ENCODE results near the gene LYPD6B. TPM values are rescaled to one million over a fixed set of nuclear protein-coding genes. Genes with fewer than 3 reads are reported as not detected.

Gene LYPD6B
- polyA plus RNA-seq, 1 donor = 1.4 TPM

DNA sequence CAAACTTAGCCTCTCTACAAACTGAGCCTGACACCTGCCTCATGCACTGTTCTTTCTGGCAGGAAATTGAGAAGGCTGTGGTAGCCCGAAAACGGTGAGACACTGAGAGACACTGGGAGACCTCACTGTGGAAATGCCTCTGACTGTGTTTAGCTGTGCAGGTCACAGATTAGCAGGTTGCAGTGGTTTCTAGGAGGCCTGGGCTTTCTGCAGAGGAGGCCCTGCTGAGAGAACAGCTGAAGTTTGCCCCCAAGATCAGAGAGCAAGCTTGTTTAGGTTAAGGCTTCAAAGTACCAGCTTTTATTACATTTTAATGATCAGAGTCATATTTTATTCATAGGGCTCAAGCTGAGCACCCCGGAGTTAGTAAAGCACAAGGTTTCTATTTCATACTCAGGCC, 223.2 kb downstream of the LYPD6B start:
- Histone ChIP-seq H3K27ac (ENCODE audit: low read length) (peak overlapping the region; percentile 49), H3K27me3 (ENCODE audit: control insufficient read depth, insufficient read depth, low read length) (no peaks in the 10 kb centered on the region), H3K4me3 (ENCODE audit: low read length) (no peak overlapping the region), H3K36me3 (ENCODE audit: control insufficient read depth, insufficient read depth, low read length) (no peaks in the 10 kb centered on the region), H3K9me3 (ENCODE audit: control insufficient read depth, low read depth, low read length) (peaks cover 5% of the 10 kb centered on the region), H3K4me1 (ENCODE audit: control insufficient read depth, insufficient read depth, low read length) (peaks cover 7% of the 10 kb centered on the region)
- peak; percentile 57 to 75 for DNase-seq
- 0% methylated on average over 1 of the region's 3 CpGs for WGBS (ENCODE audit: insufficient coverage, low lambda C conversion rate)

Other genes starting within 250 kb of the LYPD6B start
- 16.0 TPM for gene KIF5C, start 163.5 kb upstream of the LYPD6B start, polyA plus RNA-seq